ENCODE results near the gene FAM50B. TPM values are rescaled to one million over a fixed set of nuclear protein-coding genes. Genes with fewer than 3 reads are reported as not detected.

The FAM50B gene
- total and polyA plus RNA-seq, 2 of the 13 experiments (the other 11 are each of a cell fraction or from before 2014, with no cell fraction given): 0.05 TPM; not detected in 1

GRCh38 chr6:3871515-3871914, 22.3 kb downstream of the FAM50B start (continued):
- no peak for TF ChIP-seq SKIL (CRISPR knock-in tag; IDR thresholded peaks at IDR 0.05; ENCODE audit: borderline replicate concordance)
- no peak for TF ChIP-seq HHEX (CRISPR knock-in tag; IDR thresholded peaks at IDR 0.05)
- no peak for TF ChIP-seq HOXA5 (CRISPR knock-in tag; IDR thresholded peaks at IDR 0.05)
- TF ChIP-seq PREB (CRISPR knock-in tag; IDR thresholded peaks at IDR 0.05): no peak
- no peak for TF ChIP-seq ZFP1 (CRISPR knock-in tag; IDR thresholded peaks at IDR 0.05)
- TF ChIP-seq ZNF124 (CRISPR knock-in tag; IDR thresholded peaks at IDR 0.05): no peak
- TF ChIP-seq ZNF282 (IDR thresholded peaks at IDR 0.05; ENCODE audit: partially characterized antibody): no peak
- peak; percentile 50; the same call in 1 of the 2 replicates for TF ChIP-seq NFE2L2 (IDR thresholded peaks at IDR 0.05; ENCODE audit: low read length)
- TF ChIP-seq ZBTB43 (CRISPR knock-in tag; conservative IDR thresholded peaks at IDR 0.05): no peak; the same call in 1 of the 2 replicates
- TF ChIP-seq ARNT (IDR thresholded peaks at IDR 0.05): no peak
- 0 out of 2 replicates have a peak, but pooled peaks have one; percentile 30 for TF ChIP-seq ESRRA (CRISPR knock-in tag; IDR thresholded peaks at IDR 0.05; ENCODE audit: low read depth)
- no peak for TF ChIP-seq KLF13 (CRISPR knock-in tag; IDR thresholded peaks at IDR 0.05)
- TF ChIP-seq WIZ (CRISPR knock-in tag; IDR thresholded peaks at IDR 0.05): no peak
- peak; percentile 42; the same call in 1 of the 2 replicates for TF ChIP-seq ATF2 (CRISPR knock-in tag; IDR thresholded peaks at IDR 0.05)
- TF ChIP-seq ZNF329 (CRISPR knock-in tag; IDR thresholded peaks at IDR 0.05; ENCODE audit: low read depth): no peak
- no peak for TF ChIP-seq ZNF317 (CRISPR knock-in tag; IDR thresholded peaks at IDR 0.05)
- TF ChIP-seq KAT8 (CRISPR knock-in tag; IDR thresholded peaks at IDR 0.05): no peak
- TF ChIP-seq CSRNP1 (CRISPR knock-in tag; IDR thresholded peaks at IDR 0.05): no peak
- TF ChIP-seq ZNF841 (CRISPR knock-in tag; IDR thresholded peaks at IDR 0.05; ENCODE audit: borderline replicate concordance): no peak
- no peak for TF ChIP-seq GATA4 (IDR thresholded peaks at IDR 0.05; ENCODE audit: borderline replicate concordance, low read depth)
- no peak for TF ChIP-seq REXO4 (CRISPR knock-in tag; IDR thresholded peaks at IDR 0.05; ENCODE audit: borderline replicate concordance)
- 0 out of 2 replicates have a peak, but pooled peaks have one; percentile 32 for TF ChIP-seq ZNF652 (CRISPR knock-in tag; IDR thresholded peaks at IDR 0.05; ENCODE audit: borderline replicate concordance, low read depth)
- no peak for TF ChIP-seq ZNF292 (CRISPR knock-in tag; IDR thresholded peaks at IDR 0.05; ENCODE audit: borderline replicate concordance, low read depth)
- TF ChIP-seq SNAPC5 (CRISPR knock-in tag; IDR thresholded peaks at IDR 0.05; ENCODE audit: borderline replicate concordance): no peak
- TF ChIP-seq SOX5 (CRISPR knock-in tag; IDR thresholded peaks at IDR 0.05; ENCODE audit: borderline replicate concordance): peak; percentile 56; the same call in 1 of the 2 replicates
- TF ChIP-seq BCL6 (CRISPR knock-in tag; IDR thresholded peaks at IDR 0.05): peak; percentile 69; the same call in 1 of the 2 replicates

Measured in HepG2 (cell line).